22Rv1 (cell line): Measurements from ENCODE around the gene RASL10A.

Experiments used
- ZFX ChIP-seq: fragments of 450-650 bp; IDR thresholded peaks from 2 replicates; pipeline ENCODE4 v1.6.1; 2017; ENCODE audit warnings: antibody characterized with exemption, borderline replicate concordance
- TF ChIP-seq, protein P1 (sequence below): fragments of 450-650 bp; IDR thresholded peaks from 2 replicates; pipeline ENCODE4 v1.5.1; 2017; ENCODE audit warnings: mild to moderate bottlenecking

DNA sequence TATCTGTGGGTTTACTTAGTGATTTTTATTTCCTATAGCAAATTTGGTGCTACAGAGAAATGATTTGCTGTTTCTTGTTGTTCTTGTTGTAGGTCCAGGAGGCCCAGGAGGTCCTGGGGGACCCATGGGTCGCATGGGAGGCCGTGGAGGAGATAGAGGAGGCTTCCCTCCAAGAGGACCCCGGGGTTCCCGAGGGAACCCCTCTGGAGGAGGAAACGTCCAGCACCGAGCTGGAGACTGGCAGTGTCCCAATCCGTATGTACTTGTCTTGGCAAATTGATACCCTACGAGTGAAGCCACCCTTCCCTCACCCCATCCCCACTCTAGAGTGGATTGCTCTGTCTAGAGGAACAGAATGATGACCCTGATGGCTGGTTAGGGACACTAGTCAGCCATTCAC, 16.9 kb downstream of the RASL10A start:
- TF ChIP-seq, protein P1, sequence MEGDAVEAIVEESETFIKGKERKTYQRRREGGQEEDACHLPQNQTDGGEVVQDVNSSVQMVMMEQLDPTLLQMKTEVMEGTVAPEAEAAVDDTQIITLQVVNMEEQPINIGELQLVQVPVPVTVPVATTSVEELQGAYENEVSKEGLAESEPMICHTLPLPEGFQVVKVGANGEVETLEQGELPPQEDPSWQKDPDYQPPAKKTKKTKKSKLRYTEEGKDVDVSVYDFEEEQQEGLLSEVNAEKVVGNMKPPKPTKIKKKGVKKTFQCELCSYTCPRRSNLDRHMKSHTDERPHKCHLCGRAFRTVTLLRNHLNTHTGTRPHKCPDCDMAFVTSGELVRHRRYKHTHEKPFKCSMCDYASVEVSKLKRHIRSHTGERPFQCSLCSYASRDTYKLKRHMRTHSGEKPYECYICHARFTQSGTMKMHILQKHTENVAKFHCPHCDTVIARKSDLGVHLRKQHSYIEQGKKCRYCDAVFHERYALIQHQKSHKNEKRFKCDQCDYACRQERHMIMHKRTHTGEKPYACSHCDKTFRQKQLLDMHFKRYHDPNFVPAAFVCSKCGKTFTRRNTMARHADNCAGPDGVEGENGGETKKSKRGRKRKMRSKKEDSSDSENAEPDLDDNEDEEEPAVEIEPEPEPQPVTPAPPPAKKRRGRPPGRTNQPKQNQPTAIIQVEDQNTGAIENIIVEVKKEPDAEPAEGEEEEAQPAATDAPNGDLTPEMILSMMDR = no peak
- no peak for TF ChIP-seq ZFX
